ENCODE data around the gene ELMO1.

Gene ELMO1

DNA sequence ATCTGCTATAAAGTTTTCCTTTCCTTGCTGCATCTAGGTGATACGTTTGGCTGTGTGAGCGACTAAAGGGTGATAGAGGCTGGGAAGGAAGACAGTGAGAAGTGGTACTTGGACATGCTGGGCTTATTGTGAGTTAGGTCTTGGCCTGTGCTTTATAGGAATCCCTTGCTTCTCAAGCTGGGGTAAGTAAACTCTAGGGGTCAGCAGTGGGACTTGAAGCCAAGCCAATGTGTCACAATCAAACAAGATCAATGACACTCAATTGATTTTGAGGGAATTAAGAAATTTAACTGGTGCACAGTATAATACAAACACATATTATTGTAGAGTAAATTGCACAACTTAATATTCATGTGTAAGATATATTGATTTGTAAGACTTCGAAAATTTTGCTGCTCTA lies 568.6 kb downstream of the ELMO1 start:
- no peak for DNase-seq (ENCODE audit: low read depth, low spot score)
- POLR2A ChIA-PET = no interaction called here

DNA sequence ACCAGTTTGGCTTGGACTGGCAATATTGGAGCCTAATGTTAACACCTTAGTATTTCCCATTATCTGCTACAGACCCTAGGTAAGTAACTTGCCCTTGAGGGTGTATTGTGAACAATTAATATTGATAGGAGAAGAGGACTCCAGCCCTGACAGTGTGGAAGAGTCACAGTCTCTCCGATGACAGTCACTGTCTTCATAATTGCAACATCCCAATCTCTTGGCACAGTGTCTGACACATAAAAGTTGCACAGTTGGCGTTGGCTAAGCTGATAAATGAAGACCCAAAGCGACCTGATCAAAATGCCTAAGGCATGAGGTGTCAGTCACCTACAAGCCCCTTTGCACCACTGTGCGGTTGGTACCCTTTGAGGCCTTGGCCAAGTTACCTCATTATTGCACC lies 569.6 kb downstream of the ELMO1 start:
- DNase-seq (ENCODE audit: low read depth, low spot score) = no peak
- ChIA-PET POLR2A (no interaction called here), CTCF (no interaction called here)
- H3K4me3 ChIP-seq (ENCODE audit: low read depth, low read length) = no peak overlapping the region
- TF ChIP-seq, protein P1, sequence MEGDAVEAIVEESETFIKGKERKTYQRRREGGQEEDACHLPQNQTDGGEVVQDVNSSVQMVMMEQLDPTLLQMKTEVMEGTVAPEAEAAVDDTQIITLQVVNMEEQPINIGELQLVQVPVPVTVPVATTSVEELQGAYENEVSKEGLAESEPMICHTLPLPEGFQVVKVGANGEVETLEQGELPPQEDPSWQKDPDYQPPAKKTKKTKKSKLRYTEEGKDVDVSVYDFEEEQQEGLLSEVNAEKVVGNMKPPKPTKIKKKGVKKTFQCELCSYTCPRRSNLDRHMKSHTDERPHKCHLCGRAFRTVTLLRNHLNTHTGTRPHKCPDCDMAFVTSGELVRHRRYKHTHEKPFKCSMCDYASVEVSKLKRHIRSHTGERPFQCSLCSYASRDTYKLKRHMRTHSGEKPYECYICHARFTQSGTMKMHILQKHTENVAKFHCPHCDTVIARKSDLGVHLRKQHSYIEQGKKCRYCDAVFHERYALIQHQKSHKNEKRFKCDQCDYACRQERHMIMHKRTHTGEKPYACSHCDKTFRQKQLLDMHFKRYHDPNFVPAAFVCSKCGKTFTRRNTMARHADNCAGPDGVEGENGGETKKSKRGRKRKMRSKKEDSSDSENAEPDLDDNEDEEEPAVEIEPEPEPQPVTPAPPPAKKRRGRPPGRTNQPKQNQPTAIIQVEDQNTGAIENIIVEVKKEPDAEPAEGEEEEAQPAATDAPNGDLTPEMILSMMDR (IDR thresholded peaks at IDR 0.05; ENCODE audit: insufficient read depth, low read length, missing control alignments) = no peak

More for the DNA sequence above, 568.6 kb downstream of the ELMO1 start:
- TF ChIP-seq, protein P1 (IDR thresholded peaks at IDR 0.05; ENCODE audit: insufficient read depth, low read length, missing control alignments) = no peak
- no peak overlapping the region for H3K4me3 ChIP-seq (ENCODE audit: low read depth, low read length)
- CTCF ChIA-PET = no interaction called here

DNA sequence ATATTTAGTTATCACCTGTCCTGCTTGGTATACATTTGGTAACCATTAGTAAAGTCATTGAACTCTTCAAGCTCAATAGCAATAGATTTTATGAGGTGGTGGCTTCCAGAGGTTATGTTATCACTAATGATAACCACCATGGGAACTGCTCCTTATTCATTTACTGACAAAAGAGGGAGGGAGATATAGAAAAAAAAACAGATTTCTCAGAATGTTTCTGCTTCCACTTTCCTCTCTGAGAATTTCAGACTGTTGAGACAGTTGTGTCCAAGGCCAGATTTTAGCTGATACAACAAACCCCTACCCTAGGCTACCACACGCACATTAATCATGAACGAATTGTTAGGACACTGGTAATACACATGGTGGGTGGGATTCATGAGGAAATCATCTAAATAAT lies 570.4 kb downstream of the ELMO1 start:
- TF ChIP-seq, protein P1 (IDR thresholded peaks at IDR 0.05; ENCODE audit: insufficient read depth, low read length, missing control alignments) = no peak
- DNase-seq (ENCODE audit: low read depth, low spot score) = no peak
- H3K4me3 ChIP-seq (ENCODE audit: low read depth, low read length) = no peak overlapping the region
- ChIA-PET CTCF (no interaction called here), POLR2A (no interaction called here)

DNA sequence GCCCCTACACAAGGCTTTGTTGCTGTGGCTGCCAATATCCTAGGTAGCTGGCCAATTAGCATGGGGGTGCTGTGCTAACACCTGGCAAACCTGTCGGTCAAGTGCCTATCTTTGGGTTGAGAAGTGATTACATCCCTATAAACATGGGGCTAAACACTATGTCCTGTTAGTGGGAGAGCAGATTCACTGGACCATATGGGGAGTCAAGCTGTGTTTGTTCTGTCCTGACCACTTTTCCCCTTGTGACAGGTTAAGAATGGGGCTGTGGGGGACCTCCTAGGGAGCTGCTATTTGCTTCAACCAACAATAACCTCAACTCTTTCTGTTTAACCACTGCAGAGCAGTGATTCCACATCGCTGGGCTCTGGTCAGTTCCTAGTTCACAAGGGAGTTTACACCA lies 572.9 kb downstream of the ELMO1 start:
- ChIA-PET CTCF (no interaction called here), POLR2A (no interaction called here)
- TF ChIP-seq, protein P1 (IDR thresholded peaks at IDR 0.05; ENCODE audit: insufficient read depth, low read length, missing control alignments) = no peak
- H3K4me3 ChIP-seq (ENCODE audit: low read depth, low read length) = no peak overlapping the region
- no peak for DNase-seq (ENCODE audit: low read depth, low spot score)

DNA sequence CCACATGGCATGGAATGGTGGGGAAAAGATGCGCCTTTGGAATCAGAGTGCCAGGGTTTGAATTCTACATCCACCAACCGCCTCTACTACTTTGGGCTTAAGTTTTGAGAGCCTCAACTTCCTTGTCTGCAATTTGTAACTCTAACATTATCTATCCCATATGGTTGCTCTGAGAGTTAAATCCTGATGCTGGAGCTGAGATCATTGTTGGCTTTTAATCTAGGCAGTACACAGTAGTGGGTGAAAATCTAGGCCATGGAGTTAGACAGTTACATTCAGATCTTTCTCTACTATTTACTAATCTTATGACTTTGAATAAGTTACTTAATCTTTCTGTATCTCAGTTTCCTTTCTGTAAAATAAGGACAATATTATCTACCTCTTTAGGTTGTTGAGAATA lies 574.6 kb downstream of the ELMO1 start:
- ChIA-PET CTCF (no interaction called here), POLR2A (no interaction called here)
- no peak for DNase-seq (ENCODE audit: low read depth, low spot score)
- H3K4me3 ChIP-seq (ENCODE audit: low read depth, low read length) = no peak overlapping the region
- TF ChIP-seq, protein P1 (IDR thresholded peaks at IDR 0.05; ENCODE audit: insufficient read depth, low read length, missing control alignments) = no peak

DNA sequence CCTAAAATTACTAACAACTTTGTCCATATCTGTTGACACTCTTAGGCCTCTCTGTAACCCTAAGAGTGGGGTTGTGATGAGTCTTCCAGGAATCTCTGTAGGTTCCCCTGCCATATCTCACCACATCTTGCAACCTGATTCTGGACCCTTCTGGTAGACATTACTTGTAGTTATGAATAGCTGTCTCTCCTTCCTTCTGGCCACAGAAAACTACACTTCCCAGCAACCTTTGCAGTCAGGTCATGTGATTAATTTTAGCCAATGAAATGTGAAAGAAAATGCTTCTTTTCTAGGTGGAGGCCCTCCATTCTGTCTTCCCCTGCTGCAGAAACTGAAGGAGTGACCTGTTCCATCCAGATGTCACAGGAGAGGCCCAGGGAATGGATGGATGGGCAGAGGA lies 576.8 kb downstream of the ELMO1 start:
- CTCF ChIA-PET = no interaction called here
- TF ChIP-seq, protein P1 (IDR thresholded peaks at IDR 0.05; ENCODE audit: insufficient read depth, low read length, missing control alignments) = no peak
- no peak overlapping the region for H3K4me3 ChIP-seq (ENCODE audit: low read depth, low read length)
- DNase-seq (ENCODE audit: low read depth, low spot score) = no peak
- POLR2A ChIA-PET = no interaction called here
